HCT116 (cell line): Measurements from ENCODE around the gene SH3BP4.

Experiments
- CTCF ChIP-seq, 3 experiments: fragments of 200-600 bp in 1 of 3; sonication (generic) in 1 of 3; IDR thresholded peaks in 2 of 3; conservative IDR thresholded peaks in 1 of 3; 2 replicates each; pipeline ENCODE4 v1.5.1; 2012 to 2017; ENCODE audit warnings: low read depth in 2 of 3, low read length in 2 of 3, antibody characterized with exemption in 1 of 3, borderline replicate concordance in 1 of 3, control low read depth in 1 of 3, mild to moderate bottlenecking in 1 of 3, mixed read lengths in 1 of 3, mixed run types in 1 of 3, moderate library complexity in 1 of 3; ENCODE audit not compliant: insufficient read depth in 1 of 3
- EGR1 ChIP-seq: IDR thresholded peaks from 2 replicates; pipeline ENCODE4 v1.6.1; 2012; ENCODE audit warnings: low read depth
- TF ChIP-seq, protein P1 (sequence below): IDR thresholded peaks from 2 replicates; pipeline ENCODE4 v1.6.1; 2012

GRCh38 chr2:234945339-234945873 is 6.4 kb upstream of the SH3BP4 start:
- TF ChIP-seq EGR1 (no peak), CTCF (IDR thresholded peaks at IDR 0.05 in 2 of 3, conservative IDR thresholded peaks at IDR 0.05 in 1 of 3; ENCODE audit: borderline replicate concordance in 1 of 3, insufficient read depth in 1 of 3, low read depth in 2 of 3, low read length in 2 of 3) (no peak)
- TF ChIP-seq, protein P1, sequence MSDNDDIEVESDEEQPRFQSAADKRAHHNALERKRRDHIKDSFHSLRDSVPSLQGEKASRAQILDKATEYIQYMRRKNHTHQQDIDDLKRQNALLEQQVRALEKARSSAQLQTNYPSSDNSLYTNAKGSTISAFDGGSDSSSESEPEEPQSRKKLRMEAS: no peak
